ENCODE data around the gene POLR3F.
"Not testable (repeated sequence)": the region's sequence is repeated elsewhere in the genome, so short reads cannot be mapped to it uniquely, and the experiment has no call there.

The POLR3F gene

DNA sequence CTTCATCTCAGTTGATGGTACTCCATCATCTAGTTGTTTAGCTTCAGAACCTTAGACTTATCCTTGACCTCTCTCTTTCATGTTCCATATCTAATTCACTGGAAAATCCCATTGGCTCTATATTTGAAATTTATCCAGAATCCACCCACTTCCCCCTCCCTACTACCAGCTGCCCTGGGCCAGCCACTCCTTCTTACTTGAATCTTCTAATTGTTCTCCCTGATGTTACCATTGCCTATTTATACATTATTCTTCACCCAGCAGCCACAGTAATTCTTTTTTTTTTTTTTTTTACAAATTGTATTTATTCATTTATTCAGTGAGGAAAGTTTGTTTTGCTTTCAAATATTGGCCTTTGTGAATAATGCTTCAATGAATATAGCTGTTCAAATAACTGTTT is 48.8 kb downstream of the POLR3F start:
- TF ChIP-seq CTCF (conservative IDR thresholded peaks at IDR 0.05; ENCODE audit: low read length) = no peak
- no peak for DNase-seq (ENCODE audit: low read depth)
- no peak overlapping the region for H3K4me3 ChIP-seq (ENCODE audit: low read length)

GRCh38 chr20:18522066-18522465 is 54.9 kb downstream of the POLR3F start:
- DNase-seq (ENCODE audit: low read depth) = peak; percentile 15
- H3K4me3 ChIP-seq (ENCODE audit: low read length) = not testable (repeated sequence)

DNA sequence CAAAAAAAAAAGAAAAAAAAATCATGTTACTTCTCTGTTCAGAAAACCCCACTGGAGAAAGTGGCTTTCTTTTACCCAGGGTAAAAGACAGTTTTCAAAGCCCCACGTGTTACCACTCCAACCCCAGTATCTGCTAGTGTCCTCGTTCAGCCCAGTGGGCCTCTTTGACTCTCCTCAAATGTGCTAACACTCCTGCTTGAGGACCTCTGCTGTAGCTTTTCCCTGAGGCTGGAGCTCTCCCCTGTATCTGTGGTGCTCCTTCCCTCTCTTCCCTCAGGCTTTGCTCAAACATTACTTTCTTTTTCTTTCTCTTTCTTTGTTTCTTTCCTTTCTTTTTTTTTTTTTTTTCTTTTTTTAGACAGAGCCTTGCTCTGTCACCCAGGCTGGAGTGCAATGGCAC is 55.9 kb downstream of the POLR3F start:
- no peak for TF ChIP-seq CTCF (conservative IDR thresholded peaks at IDR 0.05; ENCODE audit: low read length)
- H3K4me3 ChIP-seq (ENCODE audit: low read length) = no peak overlapping the region
- no peak for DNase-seq (ENCODE audit: low read depth)

GRCh38 chr20:18524646-18525045 is 57.5 kb downstream of the POLR3F start:
- no peak overlapping the region for H3K4me3 ChIP-seq (ENCODE audit: low read length)
- DNase-seq (ENCODE audit: low read depth) = peak; percentile 63
- no peak for TF ChIP-seq CTCF (conservative IDR thresholded peaks at IDR 0.05; ENCODE audit: low read length)

DNA sequence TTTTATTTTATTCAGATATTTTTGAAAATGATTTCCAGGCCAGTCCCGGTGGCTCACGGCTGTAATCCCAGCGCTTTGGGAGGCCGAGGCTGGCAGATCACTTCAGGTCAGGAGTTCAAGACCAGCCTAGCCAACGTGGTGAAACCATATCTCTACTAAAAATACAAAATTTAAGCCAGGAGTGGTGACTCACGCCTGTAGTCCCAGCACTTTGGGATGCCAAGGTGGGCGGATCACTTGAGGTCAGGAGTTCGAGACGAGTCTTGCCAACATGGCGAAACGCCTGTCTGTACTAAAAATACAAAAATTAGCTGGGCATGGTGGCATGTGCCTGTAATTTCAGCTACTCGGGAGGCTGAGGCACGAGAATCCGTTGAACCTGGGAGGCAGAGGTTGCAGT is 59.6 kb downstream of the POLR3F start:
- peak; percentile 7 for DNase-seq (ENCODE audit: low read depth)
- H3K4me3 ChIP-seq (ENCODE audit: low read length) = not testable (repeated sequence)

DNA sequence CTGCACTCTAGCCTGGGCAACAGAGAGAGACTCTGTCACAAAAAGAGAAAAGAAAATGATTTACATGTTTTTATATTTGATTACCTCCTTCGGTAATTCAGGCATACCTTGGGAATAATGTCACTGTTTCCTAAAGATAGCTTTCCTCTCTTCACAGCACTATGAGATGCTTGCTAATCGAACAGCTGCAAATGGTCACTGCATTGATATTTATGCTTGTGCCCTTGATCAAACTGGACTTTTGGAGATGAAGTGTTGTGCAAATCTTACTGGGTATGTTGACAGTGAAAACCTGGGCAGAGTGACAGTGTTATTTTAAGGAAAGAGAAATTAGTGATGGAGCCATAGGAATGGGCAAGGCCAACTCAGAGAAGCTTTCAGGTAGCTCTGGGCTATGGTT is 60.1 kb downstream of the POLR3F start:
- H3K4me3 ChIP-seq (ENCODE audit: low read length) = no peak overlapping the region
- no peak for DNase-seq (ENCODE audit: low read depth)
- no peak for TF ChIP-seq CTCF (conservative IDR thresholded peaks at IDR 0.05; ENCODE audit: low read length)

DNA sequence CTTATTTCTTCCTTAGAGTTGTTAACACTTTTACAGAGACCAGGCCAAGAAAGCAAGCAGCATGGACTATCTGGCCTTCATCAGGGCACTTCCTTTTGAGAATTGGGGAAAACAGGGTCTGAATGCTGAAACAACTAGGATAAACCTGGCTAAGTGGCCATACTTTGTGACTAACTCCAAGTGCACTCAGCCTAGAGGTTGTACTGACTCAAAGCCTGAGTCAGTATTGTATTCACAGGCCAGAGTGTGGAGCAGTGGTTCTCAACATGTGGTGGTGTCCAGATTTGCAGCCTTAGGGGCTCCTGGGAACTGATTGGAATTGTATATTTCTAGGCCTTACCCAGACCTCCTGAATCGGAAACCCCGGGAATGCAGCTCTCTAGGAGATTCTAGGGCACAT is 60.6 kb downstream of the POLR3F start:
- no peak overlapping the region for H3K4me3 ChIP-seq (ENCODE audit: low read length)
- TF ChIP-seq CTCF (conservative IDR thresholded peaks at IDR 0.05; ENCODE audit: low read length) = no peak
- DNase-seq (ENCODE audit: low read depth) = peak; percentile 44

- no peak for TF ChIP-seq CTCF (conservative IDR thresholded peaks at IDR 0.05; ENCODE audit: low read length)
- H3K4me3 ChIP-seq (ENCODE audit: low read length) = no peak overlapping the region
- no peak for DNase-seq (ENCODE audit: low read depth)
Observed at GRCh38 chr20:18529041-18529440, 61.9 kb downstream of the POLR3F start.
